Gastroesophageal sphincter (tissue), 4 donors: ENCODE data around the gene TBC1D32. TPM values are rescaled to one million over a fixed set of nuclear protein-coding genes. Genes with fewer than 3 reads are reported as not detected.

Experiments
- ATAC-seq: fragments of 150-250 bp; one replicate; pipeline ENCODE4 v1.9.1; 2016; ENCODE audit warnings: mild to moderate bottlenecking, moderate library complexity
- H3K27ac ChIP-seq, 4 donors: fragments of 200-600 bp; sonication (generic) in 3 of 4; 1 replicate in 3 of 4; 2 replicates in 1 of 4; pipeline ENCODE4 v1.5.1; 2016 to 2019
- H3K27me3 ChIP-seq: fragments of 200-600 bp; sonication (generic); one replicate; pipeline ENCODE4 v1.5.1; 2019
- H3K36me3 ChIP-seq, 2 donors: fragments of 200-600 bp; sonication (generic); one replicate each; pipeline ENCODE4 v1.5.1; 2019; ENCODE audit warnings: control low read depth in 1 of 2
- H3K4me1 ChIP-seq, 3 donors: fragments of 200-600 bp; sonication (generic); 1 replicate in 2 of 3; 2 replicates in 1 of 3; pipeline ENCODE4 v1.5.1; 2016 to 2019; ENCODE audit warnings: control low read depth in 2 of 3
- H3K4me3 ChIP-seq, 2 donors: fragments of 200-600 bp; sonication (generic); one replicate each; pipeline ENCODE4 v1.5.1; 2019; ENCODE audit warnings: mild to moderate bottlenecking in 1 of 2, moderate library complexity in 1 of 2
- H3K9me3 ChIP-seq, 3 donors: fragments of 200-600 bp; sonication (generic); one replicate each; pipeline ENCODE4 v1.5.1; 2017 to 2019; ENCODE audit warnings: control low read depth in 2 of 3
- CTCF ChIP-seq, 4 experiments: fragments of 200-600 bp in 2 of 4; fragments of 450-650 bp in 2 of 4; sonication (generic) in 1 of 4; IDR thresholded peaks; one replicate each; pipeline ENCODE4 v1.5.1; 2017 to 2019; ENCODE audit warnings: antibody characterized with exemption in 4 of 4, mild to moderate bottlenecking in 2 of 4, moderate library complexity in 2 of 4
- EP300 ChIP-seq: sonication (generic); formaldehyde crosslinking; IDR thresholded peaks from one replicate; pipeline ENCODE4 v1.6.1; 2017; ENCODE audit warnings: antibody characterized with exemption, mild to moderate bottlenecking
- POLR2A ChIP-seq, 2 donors: fragments of 450-650 bp; IDR thresholded peaks; one replicate each; pipeline ENCODE4 v1.6.1; 2017; ENCODE audit warnings: antibody characterized with exemption in 2 of 2, mild to moderate bottlenecking in 2 of 2, moderate library complexity in 1 of 2
- POLR2AphosphoS5 ChIP-seq: sonication (generic); formaldehyde crosslinking; IDR thresholded peaks from one replicate; pipeline ENCODE4 v1.6.1; 2017; ENCODE audit warnings: antibody characterized with exemption
- WGBS, 2 donors: methylation state at CpG; one replicate each; pipeline ENCODE4 v1.1.5; 2018; ENCODE audit warnings: low coverage in 1 of 2; 5-methylcytosine and 5-hydroxymethylcytosine counted together
- total RNA-seq, 4 donors: library from RNA; depleted of rRNA; stranded (reverse); fragments of >200 nt; gene quantifications; one replicate each; pipeline ENCODE4 v1.1.0, GENCODE V29; 2016

Gene TBC1D32
- total RNA-seq, 4 donors from 2014 or later = 1.7 to 9.7 (median 3.7) TPM

GRCh38 chr6:121349596-121349995 lies 15.3 kb upstream of the TBC1D32 start:
- H3K36me3 ChIP-seq = no peaks in the 10 kb centered on the region
- H3K9me3 ChIP-seq = no peaks in the 10 kb centered on the region
- ATAC-seq = no peak
- TF ChIP-seq POLR2AphosphoS5 (no peak), CTCF (IDR thresholded peaks at IDR 0.05) (no peak), EP300 (no peak), POLR2A (IDR thresholded peaks at IDR 0.05) (no peak)
- WGBS, 2 donors = 33 to 50% methylated on average over 1 of the region's 1 CpG
- no peak overlapping the region for H3K27ac ChIP-seq
- H3K4me3 ChIP-seq = no peak overlapping the region
- H3K27me3 ChIP-seq = no peaks in the 10 kb centered on the region
- H3K4me1 ChIP-seq = no peaks in the 10 kb centered on the region

DNA sequence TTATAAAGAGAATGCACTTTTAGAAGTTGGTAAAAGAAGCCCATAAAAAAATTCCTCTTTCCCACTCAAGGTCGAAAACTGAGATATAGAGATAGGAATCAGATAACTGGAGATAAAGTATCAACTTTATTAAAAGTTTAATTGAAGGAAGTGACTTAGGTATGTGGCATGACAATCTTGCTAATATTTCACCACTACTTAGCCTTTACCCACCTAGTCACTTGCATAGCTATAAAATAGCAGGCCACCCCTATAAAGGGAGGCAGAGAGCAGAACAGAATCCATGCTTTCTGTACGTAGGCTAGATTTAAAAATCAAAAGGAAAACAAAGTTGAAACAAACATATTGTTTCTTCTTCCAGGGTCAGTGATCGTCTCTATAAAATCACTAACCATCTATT lies 13.2 kb upstream of the TBC1D32 start:
- TF ChIP-seq POLR2AphosphoS5 = no peak
- TF ChIP-seq EP300 = no peak
- TF ChIP-seq CTCF (IDR thresholded peaks at IDR 0.05) = no peak
- no peak for TF ChIP-seq POLR2A (IDR thresholded peaks at IDR 0.05)
- ATAC-seq = no peak
- no peaks in the 10 kb centered on the region for H3K4me1 ChIP-seq
- no peaks in the 10 kb centered on the region for H3K36me3 ChIP-seq
- H3K9me3 ChIP-seq = no peaks in the 10 kb centered on the region
- no peak overlapping the region for H3K4me3 ChIP-seq
- no peaks in the 10 kb centered on the region for H3K27me3 ChIP-seq
- 78 to 88% methylated on average over 3 of the region's 3 CpGs for WGBS, 2 donors
- H3K27ac ChIP-seq = no peak overlapping the region

DNA sequence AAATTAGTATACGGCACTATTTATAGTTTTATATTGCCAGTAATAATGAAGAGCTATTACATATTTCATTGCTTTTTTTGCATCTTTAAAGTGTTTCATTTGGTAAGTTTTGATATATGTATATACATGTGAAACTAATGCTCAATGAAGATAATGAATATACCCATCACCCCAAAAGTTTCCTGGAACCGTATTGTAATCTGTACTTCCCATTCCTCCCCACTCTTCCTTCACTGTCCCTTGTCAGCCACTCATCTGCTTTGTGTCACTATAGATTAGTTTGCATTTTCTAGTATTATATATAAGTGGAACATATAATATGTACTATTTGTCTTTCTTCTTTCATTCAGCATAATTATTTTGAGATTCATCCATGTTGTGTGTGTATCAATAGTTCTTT lies 10.3 kb upstream of the TBC1D32 start:
- H3K27me3 ChIP-seq = no peaks in the 10 kb centered on the region
- ATAC-seq = no peak
- H3K27ac ChIP-seq = no peak overlapping the region
- H3K4me3 ChIP-seq = no peak overlapping the region
- H3K36me3 ChIP-seq = no peaks in the 10 kb centered on the region
- 85 to 100% methylated on average over 2 of the region's 2 CpGs for WGBS, 2 donors
- H3K4me1 ChIP-seq = no peaks in the 10 kb centered on the region
- H3K9me3 ChIP-seq = no peaks in the 10 kb centered on the region
- TF ChIP-seq CTCF (IDR thresholded peaks at IDR 0.05) = no peak
- no peak for TF ChIP-seq EP300
- no peak for TF ChIP-seq POLR2A (IDR thresholded peaks at IDR 0.05)
- TF ChIP-seq POLR2AphosphoS5 = no peak

- H3K36me3 ChIP-seq = no peaks in the 10 kb centered on the region
- 71 to 90% methylated on average over 7 to 9 of the region's 12 CpGs for WGBS, 2 donors
- H3K27ac ChIP-seq = no peak overlapping the region
- no peaks in the 10 kb centered on the region for H3K27me3 ChIP-seq
- no peak for TF ChIP-seq POLR2A (IDR thresholded peaks at IDR 0.05)
- TF ChIP-seq CTCF (IDR thresholded peaks at IDR 0.05) = no peak
- no peak for TF ChIP-seq EP300
- TF ChIP-seq POLR2AphosphoS5 = no peak
- H3K9me3 ChIP-seq = no peaks in the 10 kb centered on the region
- H3K4me3 ChIP-seq = no peak overlapping the region
- no peak for ATAC-seq
- peaks cover 0 to 6% (median 0%) of the 10 kb centered on the region in 3 donors for H3K4me1 ChIP-seq
Observed at GRCh38 chr6:121339639-121340226, 5.5 kb upstream of the TBC1D32 start.

DNA sequence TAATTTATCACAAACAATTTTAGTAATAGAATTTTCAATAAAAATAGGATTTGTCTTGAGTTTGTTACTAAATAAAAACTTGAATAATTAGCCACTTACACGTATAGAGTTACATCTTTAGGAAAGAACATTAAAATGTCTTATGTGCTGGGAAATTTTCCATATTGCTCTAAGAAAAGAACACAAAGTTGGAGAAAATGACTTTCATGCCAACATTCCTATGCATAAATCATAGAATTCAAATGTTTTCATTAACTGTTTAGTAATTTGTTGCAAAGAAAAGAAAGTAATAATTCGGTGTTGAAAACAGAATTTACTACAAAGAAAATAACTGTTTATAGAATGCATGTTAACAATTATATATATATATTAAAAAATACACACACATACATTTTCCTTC lies 4.7 kb upstream of the TBC1D32 start:
- no peak for ATAC-seq
- peaks cover 0 to 9% (median 0%) of the 10 kb centered on the region in 3 donors for H3K4me1 ChIP-seq
- no peak for TF ChIP-seq POLR2A (IDR thresholded peaks at IDR 0.05)
- no peak for TF ChIP-seq CTCF (IDR thresholded peaks at IDR 0.05)
- no peak for TF ChIP-seq EP300
- TF ChIP-seq POLR2AphosphoS5 = no peak
- no peaks in the 10 kb centered on the region for H3K27me3 ChIP-seq
- H3K36me3 ChIP-seq = no peaks in the 10 kb centered on the region
- WGBS, 2 donors = 49 to 51% methylated on average over 2 of the region's 2 CpGs
- no peak overlapping the region for H3K27ac ChIP-seq
- no peak overlapping the region for H3K4me3 ChIP-seq
- no peaks in the 10 kb centered on the region for H3K9me3 ChIP-seq
